ENCODE results near the gene PAGE2B.

DNA sequence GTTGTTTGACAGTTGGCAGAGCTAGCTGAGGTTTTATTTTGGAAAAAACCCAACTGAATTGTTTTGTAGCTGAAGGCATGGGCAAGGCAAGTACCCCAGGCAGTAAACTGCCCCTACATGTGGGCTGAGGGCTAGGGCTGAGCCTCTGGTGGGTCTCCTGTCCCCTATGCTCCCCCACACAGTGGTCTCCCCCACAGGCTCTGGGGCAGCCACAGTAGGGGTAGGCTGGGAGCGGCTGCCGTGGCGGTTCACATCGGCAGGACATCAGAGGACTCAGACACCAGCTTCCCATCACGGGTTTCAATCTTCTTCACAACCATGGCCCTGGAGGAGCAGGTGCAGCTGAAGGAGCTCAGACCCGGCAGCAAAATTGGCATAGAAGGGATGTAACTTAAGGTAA, 33.3 kb upstream of the PAGE2B start:
- TF ChIP-seq, protein P1, sequence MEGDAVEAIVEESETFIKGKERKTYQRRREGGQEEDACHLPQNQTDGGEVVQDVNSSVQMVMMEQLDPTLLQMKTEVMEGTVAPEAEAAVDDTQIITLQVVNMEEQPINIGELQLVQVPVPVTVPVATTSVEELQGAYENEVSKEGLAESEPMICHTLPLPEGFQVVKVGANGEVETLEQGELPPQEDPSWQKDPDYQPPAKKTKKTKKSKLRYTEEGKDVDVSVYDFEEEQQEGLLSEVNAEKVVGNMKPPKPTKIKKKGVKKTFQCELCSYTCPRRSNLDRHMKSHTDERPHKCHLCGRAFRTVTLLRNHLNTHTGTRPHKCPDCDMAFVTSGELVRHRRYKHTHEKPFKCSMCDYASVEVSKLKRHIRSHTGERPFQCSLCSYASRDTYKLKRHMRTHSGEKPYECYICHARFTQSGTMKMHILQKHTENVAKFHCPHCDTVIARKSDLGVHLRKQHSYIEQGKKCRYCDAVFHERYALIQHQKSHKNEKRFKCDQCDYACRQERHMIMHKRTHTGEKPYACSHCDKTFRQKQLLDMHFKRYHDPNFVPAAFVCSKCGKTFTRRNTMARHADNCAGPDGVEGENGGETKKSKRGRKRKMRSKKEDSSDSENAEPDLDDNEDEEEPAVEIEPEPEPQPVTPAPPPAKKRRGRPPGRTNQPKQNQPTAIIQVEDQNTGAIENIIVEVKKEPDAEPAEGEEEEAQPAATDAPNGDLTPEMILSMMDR (IDR thresholded peaks at IDR 0.05; ENCODE audit: insufficient read depth, low read depth, low read length): no peak
- no peak for TF ChIP-seq EZH2 (IDR thresholded peaks at IDR 0.05; ENCODE audit: insufficient read depth, low read length)

Measured in astrocyte (in vitro differentiated cells and primary cell).